ENCODE results near the gene PRSS22. TPM values are rescaled to one million over a fixed set of nuclear protein-coding genes. Genes with fewer than 3 reads are reported as not detected.

Gene PRSS22
- total and polyA plus RNA-seq, 3 donors from 2014 or later: 0.38 TPM; not detected in 2

GRCh38 chr16:2854700-2855309 lies 3.2 kb downstream of the PRSS22 start:
- no peaks in the 10 kb centered on the region for H3K27me3 ChIP-seq
- no peak for DNase-seq
- no peak overlapping the region for H3K4me3 ChIP-seq
- peaks cover 3% of the 10 kb centered on the region for H3K4me1 ChIP-seq
- no peak overlapping the region for H3K27ac ChIP-seq
- intact Hi-C loops (cut with DNase I; ENCODE audit: low total_unique reads): no loop called here
- no peaks in the 10 kb centered on the region for H3K9me3 ChIP-seq
- H3K36me3 ChIP-seq (ENCODE audit: low read depth, missing control alignments): no peaks in the 10 kb centered on the region
- peak; percentile 28 to 57 (median 49) for TF ChIP-seq CTCF (IDR thresholded peaks at IDR 0.05)
- TF ChIP-seq POLR2A (IDR thresholded peaks at IDR 0.05): no peak
- WGBS, 2 donors: 46 to 55% methylated on average over 5 of the region's 5 CpGs

GRCh38 chr16:2853531-2854073 lies 4.4 kb downstream of the PRSS22 start:
- no peak for TF ChIP-seq POLR2A (IDR thresholded peaks at IDR 0.05)
- TF ChIP-seq CTCF (IDR thresholded peaks at IDR 0.05): no peak
- no peaks in the 10 kb centered on the region for H3K9me3 ChIP-seq
- WGBS, 2 donors: 57 to 64% methylated on average over 5 to 18 of the region's 18 CpGs
- no peaks in the 10 kb centered on the region for H3K27me3 ChIP-seq
- no peaks in the 10 kb centered on the region for H3K36me3 ChIP-seq (ENCODE audit: low read depth, missing control alignments)
- intact Hi-C loops (cut with DNase I; ENCODE audit: low total_unique reads): no loop called here
- H3K4me3 ChIP-seq: peak overlapping the region in 1 of 2 donors; percentile 41
- no peak for DNase-seq
- H3K27ac ChIP-seq: no peak overlapping the region
- H3K4me1 ChIP-seq: peaks cover 3% of the 10 kb centered on the region

- TF ChIP-seq CTCF (IDR thresholded peaks at IDR 0.05) (no peak), POLR2A (IDR thresholded peaks at IDR 0.05) (no peak)
- H3K27me3 ChIP-seq: no peaks in the 10 kb centered on the region
Observed at GRCh38 chr16:2852731-2853507, 5.1 kb downstream of the PRSS22 start.

GRCh38 chr16:2852003-2852730 lies 5.8 kb downstream of the PRSS22 start:
- TF ChIP-seq POLR2A (IDR thresholded peaks at IDR 0.05) (no peak), CTCF (IDR thresholded peaks at IDR 0.05) (no peak)
- H3K4me1 ChIP-seq: no peaks in the 10 kb centered on the region
- intact Hi-C loops (cut with DNase I; ENCODE audit: low total_unique reads): no loop called here
- no peaks in the 10 kb centered on the region for H3K36me3 ChIP-seq (ENCODE audit: low read depth, missing control alignments)
- no peak overlapping the region for H3K4me3 ChIP-seq
- H3K27ac ChIP-seq: no peak overlapping the region
- no peak for DNase-seq
- WGBS, 2 donors: 72 to 77% methylated on average over 14 to 16 of the region's 16 CpGs
- no peaks in the 10 kb centered on the region for H3K9me3 ChIP-seq
- no peaks in the 10 kb centered on the region for H3K27me3 ChIP-seq

More at GRCh38 chr16:2852731-2853507, 5.1 kb downstream of the PRSS22 start:
- intact Hi-C loops (cut with DNase I; ENCODE audit: low total_unique reads): no loop called here
- no peak for DNase-seq
- Histone ChIP-seq H3K27ac (no peak overlapping the region), H3K9me3 (no peaks in the 10 kb centered on the region), H3K36me3 (ENCODE audit: low read depth, missing control alignments) (no peaks in the 10 kb centered on the region), H3K4me1 (peaks cover 3% of the 10 kb centered on the region), H3K4me3 (peak overlapping the region in 1 of 2 donors; percentile 41)
- 36 to 41% methylated on average over 34 to 56 of the region's 56 CpGs for WGBS, 2 donors

Data from testis (tissue), 3 donors.